HepG2 (cell line): Measurements from ENCODE around the gene NKD1. TPM values are rescaled to one million over a fixed set of nuclear protein-coding genes. Genes with fewer than 3 reads are reported as not detected.

ENCODE experiments used
- CAMTA2 ChIP-seq: sonication (generic); formaldehyde crosslinking; IDR thresholded peaks from 2 replicates; pipeline ENCODE4 v1.4.0; 2020; ENCODE audit warnings: mild to moderate bottlenecking, missing genetic modification reagents, borderline replicate concordance
- ESRRA ChIP-seq: sonication (generic); formaldehyde crosslinking; IDR thresholded peaks from 2 replicates; pipeline ENCODE4 v1.5.1; 2020; ENCODE audit warnings: mild to moderate bottlenecking, low read depth, missing genetic modification reagents
- GTF3A ChIP-seq: sonication (generic); formaldehyde crosslinking; conservative IDR thresholded peaks from 2 replicates; pipeline ENCODE4 v1.4.0; 2020; ENCODE audit warnings: mild to moderate bottlenecking, missing genetic modification reagents
- HNF1A ChIP-seq, 2 experiments: sonication (generic) in 1 of 2; formaldehyde crosslinking in 1 of 2; IDR thresholded peaks; 2 replicates each; pipeline versions ENCODE4 v1.4.0 to v1.6.1; 2016 to 2020; ENCODE audit warnings: borderline replicate concordance in 1 of 2, low read depth in 1 of 2, mild to moderate bottlenecking in 1 of 2, missing genetic modification reagents in 1 of 2
- KLF11 ChIP-seq: IDR thresholded peaks from 2 replicates; pipeline ENCODE4 v1.6.1; 2016; ENCODE audit warnings: missing compliant biosample characterization
- NAIF1 ChIP-seq: sonication (generic); formaldehyde crosslinking; IDR thresholded peaks from 2 replicates; pipeline ENCODE4 v1.5.0; 2020; ENCODE audit warnings: mild to moderate bottlenecking, missing genetic modification reagents, borderline replicate concordance
- PAXIP1 ChIP-seq: sonication (generic); formaldehyde crosslinking; conservative IDR thresholded peaks from 2 replicates; pipeline ENCODE4 v1.4.0; 2020; ENCODE audit warnings: mild to moderate bottlenecking, missing genetic modification reagents, moderate library complexity
- RFXANK ChIP-seq: IDR thresholded peaks from 2 replicates; pipeline ENCODE4 v1.6.1; 2016
- SIX4 ChIP-seq: sonication (generic); formaldehyde crosslinking; IDR thresholded peaks from 2 replicates; pipeline ENCODE4 v1.4.0; 2020; ENCODE audit warnings: missing genetic modification reagents
- STAG1 ChIP-seq: sonication (generic); formaldehyde crosslinking; IDR thresholded peaks from 2 replicates; pipeline ENCODE4 v1.4.0; 2020; ENCODE audit warnings: missing genetic modification reagents
- ZFP36L1 ChIP-seq: sonication (generic); formaldehyde crosslinking; IDR thresholded peaks from 2 replicates; pipeline ENCODE4 v1.8.0; 2022; ENCODE audit warnings: mild to moderate bottlenecking, missing genetic modification reagents, moderate library complexity
- ZIK1 ChIP-seq: sonication (generic); formaldehyde crosslinking; IDR thresholded peaks from 2 replicates; pipeline ENCODE4 v1.5.0; 2020; ENCODE audit warnings: mild to moderate bottlenecking, low read depth, missing genetic modification reagents, borderline replicate concordance
- ZNF207 ChIP-seq: fragments of 450-650 bp; IDR thresholded peaks from 2 replicates; pipeline ENCODE4 v1.6.1; 2016; ENCODE audit warnings: antibody characterized with exemption, borderline replicate concordance
- ZNF574 ChIP-seq: sonication (generic); formaldehyde crosslinking; IDR thresholded peaks from 2 replicates; pipeline ENCODE4 v1.4.0; 2020; ENCODE audit warnings: missing genetic modification reagents
- ZNF580 ChIP-seq: IDR thresholded peaks from 2 replicates; pipeline ENCODE4 v1.6.1; 2016; ENCODE audit warnings: low read depth, borderline replicate concordance
- ZNF678 ChIP-seq: sonication (generic); formaldehyde crosslinking; IDR thresholded peaks from 2 replicates; pipeline ENCODE4 v1.4.0; 2020; ENCODE audit warnings: mild to moderate bottlenecking, missing genetic modification reagents
- ZNF720 ChIP-seq: sonication (generic); formaldehyde crosslinking; IDR thresholded peaks from 2 replicates; pipeline ENCODE4 v1.4.0; 2020; ENCODE audit warnings: missing genetic modification reagents
- ZNF777 ChIP-seq: sonication (generic); formaldehyde crosslinking; IDR thresholded peaks from 2 replicates; pipeline ENCODE4 v1.4.0; 2020; ENCODE audit warnings: missing genetic modification reagents
- ZSCAN29 ChIP-seq: sonication (generic); formaldehyde crosslinking; conservative IDR thresholded peaks from 2 replicates; pipeline ENCODE4 v1.4.0; 2020; ENCODE audit warnings: mild to moderate bottlenecking, missing genetic modification reagents
- polyA plus RNA-seq, 8 experiments: library from polyadenylated mRNA; depleted of rRNA in 3 of 8; stranded (reverse) in 7 of 8; unstranded in 1 of 8; fragments of >200 nt; fragmentation: Illumina TruSeq in 4 of 8; extraction: Trizol in 4 of 8; gene quantifications; 2 replicates each; pipeline versions ENCODE4 v1.2.1 to v1.2.3, GENCODE V29; 2011 to 2016; ENCODE audit warnings: low read depth in 4 of 8, missing spikeins in 1 of 8, mixed read lengths in 1 of 8; ENCODE audit not compliant: insufficient read depth in 1 of 8
- total RNA-seq, 5 experiments: library from RNA; depleted of rRNA; stranded (reverse); fragments of >200 nt; fragmentation: Illumina TruSeq; extraction: Trizol; gene quantifications; 2 replicates each; pipeline ENCODE4 v1.2.3, GENCODE V29; 2016; ENCODE audit warnings: low read depth in 1 of 5

Gene NKD1
- total and polyA plus RNA-seq, 2 of the 13 experiments (the other 11 are each of a cell fraction or from before 2014, with no cell fraction given): 70.4 to 121 TPM

- peak; percentile 54; the same call in 1 of the 2 replicates for TF ChIP-seq ESRRA (CRISPR knock-in tag)
- TF ChIP-seq ZIK1 (CRISPR knock-in tag): no peak
- no peak; the same call in 1 of the 2 replicates for TF ChIP-seq KLF11 (CRISPR knock-in tag)
- TF ChIP-seq HNF1A (IDR thresholded peaks at IDR 0.05; ENCODE audit: low read depth): 0 out of 2 replicates have a peak, but pooled peaks have one; percentile 32
- TF ChIP-seq HNF1A (CRISPR knock-in tag; IDR thresholded peaks at IDR 0.05; ENCODE audit: borderline replicate concordance): peak; percentile 88; the same call in 1 of the 2 replicates
- no peak; the same call in 1 of the 2 replicates for TF ChIP-seq ZFP36L1 (CRISPR knock-in tag)
- no peak for TF ChIP-seq ZNF207
- TF ChIP-seq ZNF777 (CRISPR knock-in tag): no peak; the same call in 1 of the 2 replicates
- peak; percentile 70; the same call in 1 of the 2 replicates for TF ChIP-seq ZNF574 (CRISPR knock-in tag)
- TF ChIP-seq CAMTA2 (CRISPR knock-in tag): no peak
- TF ChIP-seq STAG1 (CRISPR knock-in tag): 0 out of 2 replicates have a peak, but pooled peaks have one; percentile 2
- no peak for TF ChIP-seq ZNF720 (CRISPR knock-in tag)
- TF ChIP-seq GTF3A (CRISPR knock-in tag): 0 out of 2 replicates have a peak, but pooled peaks have one; percentile 34
- TF ChIP-seq ZSCAN29 (CRISPR knock-in tag): peak; percentile 94
- TF ChIP-seq SIX4: no peak; the same call in 1 of the 2 replicates
- no peak for TF ChIP-seq ZNF678
- no peak for TF ChIP-seq RFXANK (CRISPR knock-in tag)
- peak; percentile 84; the same call in 1 of the 2 replicates for TF ChIP-seq ZNF580
- peak; percentile 96 for TF ChIP-seq PAXIP1
- no peak for TF ChIP-seq NAIF1 (CRISPR knock-in tag)
Observed at GRCh38 chr16:50539053-50539695, 9.0 kb upstream of the NKD1 start (continued).
